ENCODE measurements around the gene FXYD4.

DNA sequence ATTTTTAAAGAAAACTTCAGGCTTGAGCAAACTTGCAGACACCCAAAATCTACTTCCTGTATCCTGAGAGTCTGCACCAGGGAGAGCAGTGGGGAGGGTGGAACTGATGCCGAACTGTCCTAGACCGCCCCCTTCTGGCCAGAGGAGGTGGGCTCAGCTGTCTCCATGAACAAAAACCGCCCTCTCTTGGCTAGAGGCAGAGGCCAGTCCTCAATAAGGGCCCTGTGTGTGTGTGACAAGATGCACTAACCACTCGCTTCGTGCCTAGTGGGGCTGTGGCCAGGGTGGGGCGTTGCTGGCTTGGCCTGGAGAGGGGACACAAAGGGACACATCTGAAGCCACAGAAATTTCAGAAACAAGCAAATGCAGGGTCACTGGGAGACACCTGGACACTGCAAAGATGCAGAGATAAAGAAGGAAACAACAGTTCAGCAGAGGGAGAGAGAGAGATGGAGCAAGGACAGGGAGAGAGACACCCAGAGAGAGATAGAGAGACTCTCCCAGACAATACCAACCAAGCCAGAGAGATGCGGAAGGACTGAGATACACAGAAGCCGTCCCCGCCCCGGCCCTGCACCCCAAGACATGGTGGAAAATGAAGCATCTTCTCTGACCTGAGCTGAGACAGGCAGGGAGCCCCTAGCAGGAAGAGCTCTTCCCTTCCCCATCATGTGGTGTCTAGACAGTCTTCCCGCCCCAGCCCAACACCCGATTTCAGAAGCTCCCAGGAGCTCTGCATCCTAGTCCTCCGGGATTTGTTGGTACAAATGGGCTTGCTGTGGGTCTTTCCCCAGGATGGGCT, 22.7 kb upstream of the FXYD4 start:
- peak; percentile 61 to 87 (median 61) for TF ChIP-seq CTCF (IDR thresholded peaks at IDR 0.05)
- no peak for TF ChIP-seq POLR2A (IDR thresholded peaks at IDR 0.05)
